HG02642 (cell line): ENCODE results near the gene KCNH1.

Source experiments
- ATAC-seq: cut with Tn5 transposase; IDR thresholded peaks from one replicate; pipeline ENCODE4 v1.9.1; 2021; ENCODE audit warnings: mild to moderate bottlenecking; ENCODE audit not compliant: unreplicated experiment, poor library complexity

KCNH1 gene, protein sequence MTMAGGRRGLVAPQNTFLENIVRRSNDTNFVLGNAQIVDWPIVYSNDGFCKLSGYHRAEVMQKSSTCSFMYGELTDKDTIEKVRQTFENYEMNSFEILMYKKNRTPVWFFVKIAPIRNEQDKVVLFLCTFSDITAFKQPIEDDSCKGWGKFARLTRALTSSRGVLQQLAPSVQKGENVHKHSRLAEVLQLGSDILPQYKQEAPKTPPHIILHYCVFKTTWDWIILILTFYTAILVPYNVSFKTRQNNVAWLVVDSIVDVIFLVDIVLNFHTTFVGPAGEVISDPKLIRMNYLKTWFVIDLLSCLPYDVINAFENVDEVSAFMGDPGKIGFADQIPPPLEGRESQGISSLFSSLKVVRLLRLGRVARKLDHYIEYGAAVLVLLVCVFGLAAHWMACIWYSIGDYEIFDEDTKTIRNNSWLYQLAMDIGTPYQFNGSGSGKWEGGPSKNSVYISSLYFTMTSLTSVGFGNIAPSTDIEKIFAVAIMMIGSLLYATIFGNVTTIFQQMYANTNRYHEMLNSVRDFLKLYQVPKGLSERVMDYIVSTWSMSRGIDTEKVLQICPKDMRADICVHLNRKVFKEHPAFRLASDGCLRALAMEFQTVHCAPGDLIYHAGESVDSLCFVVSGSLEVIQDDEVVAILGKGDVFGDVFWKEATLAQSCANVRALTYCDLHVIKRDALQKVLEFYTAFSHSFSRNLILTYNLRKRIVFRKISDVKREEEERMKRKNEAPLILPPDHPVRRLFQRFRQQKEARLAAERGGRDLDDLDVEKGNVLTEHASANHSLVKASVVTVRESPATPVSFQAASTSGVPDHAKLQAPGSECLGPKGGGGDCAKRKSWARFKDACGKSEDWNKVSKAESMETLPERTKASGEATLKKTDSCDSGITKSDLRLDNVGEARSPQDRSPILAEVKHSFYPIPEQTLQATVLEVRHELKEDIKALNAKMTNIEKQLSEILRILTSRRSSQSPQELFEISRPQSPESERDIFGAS

DNA sequence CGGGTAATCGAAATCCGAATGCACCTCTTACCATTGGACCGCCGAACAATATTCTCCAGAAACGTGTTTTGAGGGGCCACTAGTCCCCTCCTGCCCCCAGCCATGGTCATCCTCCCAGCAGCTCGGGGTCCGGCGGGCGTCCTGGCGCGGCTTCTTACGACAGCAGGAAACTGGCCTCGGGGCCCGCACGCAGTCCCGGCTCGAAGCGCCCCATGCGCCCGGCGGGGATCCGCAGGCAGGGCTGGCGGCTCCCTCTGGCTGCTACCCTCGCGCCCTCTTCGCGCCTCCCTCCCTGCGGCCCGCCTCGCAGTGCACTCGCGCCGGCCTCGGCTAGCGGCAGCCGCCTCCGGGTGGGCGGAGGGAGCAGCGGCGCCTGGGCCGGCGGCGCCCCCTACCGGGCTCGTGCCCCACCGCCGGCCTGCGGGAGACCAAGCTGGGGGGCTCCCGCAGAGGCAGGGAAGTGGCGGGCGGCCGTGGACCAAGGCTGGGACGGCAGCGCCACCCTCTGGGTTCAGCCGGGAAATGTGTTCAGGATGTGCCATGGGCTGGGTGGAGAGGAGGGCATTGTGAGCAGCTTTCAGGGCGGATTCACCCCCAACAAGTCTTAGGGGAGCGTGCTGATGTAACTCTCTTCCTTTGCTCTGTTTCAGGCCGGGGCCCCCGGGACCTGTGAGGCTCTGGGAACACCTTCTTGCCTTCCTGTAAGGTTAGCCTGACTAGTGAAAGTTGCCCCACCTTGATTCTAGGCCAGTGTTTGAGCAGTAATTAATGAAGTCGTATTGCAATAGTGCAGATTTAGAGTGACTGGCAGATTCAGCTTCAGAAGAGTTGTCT lies at the start of gene KCNH1:
KCNH1 (minus strand) TSS at position 313 of the 834 bp plus-strand sequence; CDS start at position 110, 203 bp downstream.
- peak; percentile 93 for ATAC-seq

DNA sequence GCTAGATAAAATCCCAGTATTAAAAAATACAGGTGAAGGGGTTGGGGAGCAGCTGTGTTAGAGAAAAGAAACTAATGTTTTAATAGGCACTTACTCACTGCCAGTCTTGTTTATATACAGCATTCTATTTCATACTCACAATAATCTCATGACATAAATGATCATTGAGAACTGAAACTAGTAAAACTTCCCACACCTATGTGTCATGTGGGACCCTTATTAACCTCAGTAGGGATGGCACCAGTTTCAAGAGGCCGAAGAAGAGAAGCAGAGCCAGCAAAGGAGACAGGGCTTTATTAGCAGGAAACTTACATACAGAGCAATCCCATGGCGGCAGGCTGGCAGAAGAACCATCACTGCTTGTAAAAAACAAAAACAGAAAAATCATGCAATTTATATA lies 48.8 kb upstream of the KCNH1 start:
- no peak for ATAC-seq

DNA sequence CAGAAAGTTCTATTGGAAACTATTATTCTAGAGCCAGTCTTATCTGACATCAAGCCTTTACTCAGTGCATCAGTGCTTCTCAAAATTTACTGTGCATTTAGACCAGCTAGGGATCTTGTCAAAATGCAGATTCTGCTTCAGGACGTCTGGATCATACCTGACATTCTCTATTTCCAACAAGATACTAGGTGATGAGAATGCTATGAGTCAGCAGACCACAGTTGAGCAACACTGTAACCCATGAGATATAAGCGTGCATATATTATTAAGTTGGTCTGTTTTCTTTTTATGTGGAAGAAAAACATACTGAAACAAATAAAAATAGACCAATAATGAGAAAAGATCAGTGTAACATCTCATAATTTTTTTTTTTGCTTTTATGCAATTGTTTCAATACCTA lies 40.4 kb upstream of the KCNH1 start:
- no peak for ATAC-seq

DNA sequence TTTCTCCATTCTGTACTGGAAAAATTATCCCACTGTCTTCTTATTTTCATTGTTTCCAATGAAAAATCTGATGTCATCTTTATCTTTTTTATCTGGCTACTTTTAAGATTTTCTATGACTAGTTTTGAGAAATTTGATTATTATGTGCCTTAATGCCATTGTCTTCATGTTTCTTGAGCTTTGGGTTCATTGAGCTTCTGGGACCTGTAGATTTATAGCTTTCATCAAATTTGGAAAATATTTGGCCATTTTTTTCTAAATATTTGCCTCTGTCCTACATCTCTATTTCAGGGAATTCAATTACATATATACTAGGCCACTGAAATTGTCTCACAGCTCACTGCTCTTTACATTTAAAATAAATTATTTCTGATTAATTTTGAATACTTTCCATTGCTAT lies 38.7 kb upstream of the KCNH1 start:
- ATAC-seq, result no peak

DNA sequence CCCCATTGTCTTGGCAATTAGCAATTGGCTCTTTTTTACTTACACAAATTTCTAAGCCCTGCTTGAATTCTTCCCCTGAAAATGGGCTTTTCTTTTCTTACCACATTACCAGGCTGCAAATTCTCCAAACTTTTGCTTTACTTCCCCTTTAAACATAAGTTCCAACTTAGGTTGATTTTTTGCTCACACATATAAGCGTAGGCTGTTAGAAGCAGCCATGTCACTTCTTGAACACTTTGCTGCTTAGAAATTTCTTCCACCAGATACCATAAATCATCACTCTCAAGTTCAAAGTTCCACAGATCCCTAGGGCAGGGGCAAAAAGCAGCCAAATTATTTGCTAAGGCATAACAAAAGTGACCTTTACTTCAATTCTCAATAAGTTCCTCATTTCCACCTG lies 35.4 kb upstream of the KCNH1 start:
- no peak for ATAC-seq

DNA sequence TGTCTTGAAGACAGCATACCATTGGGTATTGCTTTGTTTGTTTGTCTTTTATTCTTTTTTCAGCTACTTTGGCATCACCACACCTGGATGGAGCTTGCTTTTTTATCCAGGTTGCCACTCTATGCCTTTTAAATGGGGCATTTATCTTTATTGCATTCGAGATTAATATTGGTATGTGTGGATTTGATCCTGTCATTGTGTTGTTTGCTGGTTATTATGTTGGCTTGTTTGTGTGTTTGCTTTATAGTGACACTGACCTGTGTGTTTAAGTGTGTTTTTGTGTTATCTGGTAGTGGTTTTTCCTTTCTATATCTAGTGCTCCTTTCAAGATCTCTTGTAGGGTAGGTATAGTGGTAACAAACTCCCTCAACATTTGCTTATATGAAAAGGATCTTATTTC lies 24.9 kb upstream of the KCNH1 start:
- no peak for ATAC-seq

DNA sequence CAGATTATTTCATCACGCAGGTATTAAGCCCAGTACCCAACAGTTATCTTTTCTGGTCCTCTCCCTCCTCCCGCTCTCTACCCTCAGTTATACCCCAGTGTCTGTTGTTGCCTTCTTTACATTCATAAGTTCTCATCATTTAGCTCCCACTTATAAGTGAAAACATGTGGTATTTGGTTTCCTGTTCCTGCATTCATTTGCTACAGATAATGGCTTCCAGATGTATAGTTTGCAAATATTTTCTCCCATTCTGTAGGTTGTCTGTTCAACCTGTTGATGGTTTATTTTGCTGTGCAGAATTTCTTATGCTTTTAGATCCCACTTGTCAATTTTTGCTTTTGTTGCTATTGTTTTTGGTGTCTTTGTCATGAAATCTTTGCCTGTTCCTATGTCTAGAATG lies 21.1 kb upstream of the KCNH1 start:
- no peak for ATAC-seq

DNA sequence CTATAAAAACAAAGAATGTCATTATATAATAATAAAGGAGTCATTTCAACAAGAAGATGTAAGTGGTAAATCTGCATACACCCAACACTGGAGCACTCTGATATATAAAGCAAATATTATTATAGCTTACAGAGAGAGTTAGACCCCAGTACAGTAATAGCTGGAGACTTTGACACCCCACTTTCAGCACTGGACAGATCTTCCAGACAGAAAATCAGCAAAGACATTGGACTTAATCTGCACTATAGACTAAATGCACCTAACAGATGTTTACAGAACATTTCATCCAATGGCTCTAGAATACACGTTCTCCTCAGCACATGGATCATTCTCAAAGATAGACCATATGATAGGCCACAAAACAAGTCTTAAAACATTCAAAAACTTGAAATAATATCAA lies 20.0 kb upstream of the KCNH1 start:
- no peak for ATAC-seq

DNA sequence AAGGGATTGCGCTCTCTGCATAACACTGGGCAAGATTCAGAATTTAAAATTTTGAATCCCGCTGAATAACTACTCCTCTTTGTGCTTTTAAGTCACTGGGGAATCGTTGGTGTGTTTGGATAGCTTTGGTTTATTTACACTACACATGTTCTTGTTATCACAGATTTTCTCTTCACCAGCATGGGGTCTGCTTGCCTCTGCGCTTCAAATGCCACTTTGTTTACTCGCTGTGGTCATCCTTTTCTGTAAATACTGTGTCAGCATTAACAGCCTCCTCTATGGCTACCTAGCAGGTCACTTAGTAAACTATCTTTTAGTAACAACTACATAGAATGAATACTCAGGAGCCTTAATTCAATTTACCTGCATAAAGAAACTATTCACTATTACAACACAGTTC lies 14.4 kb upstream of the KCNH1 start:
- no peak for ATAC-seq

DNA sequence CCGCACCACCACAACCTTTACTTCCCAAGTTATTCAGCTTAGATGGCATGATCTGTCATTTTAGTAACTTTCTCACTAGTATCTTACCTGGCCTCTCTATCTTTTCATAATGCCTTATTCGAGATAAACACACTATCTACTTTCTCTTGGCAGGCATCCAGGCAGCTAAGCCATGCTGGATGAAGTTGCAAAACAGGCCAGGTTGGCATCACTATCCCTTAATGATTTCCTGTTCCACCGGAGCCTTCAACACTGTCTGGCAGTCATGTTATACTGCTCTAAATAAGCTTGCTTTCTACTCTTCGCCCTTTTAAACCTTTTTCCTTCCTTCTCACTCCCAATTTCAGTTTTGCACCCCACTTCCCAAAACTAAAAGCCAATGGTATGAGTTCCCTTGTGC lies 12.0 kb upstream of the KCNH1 start:
- no peak for ATAC-seq

DNA sequence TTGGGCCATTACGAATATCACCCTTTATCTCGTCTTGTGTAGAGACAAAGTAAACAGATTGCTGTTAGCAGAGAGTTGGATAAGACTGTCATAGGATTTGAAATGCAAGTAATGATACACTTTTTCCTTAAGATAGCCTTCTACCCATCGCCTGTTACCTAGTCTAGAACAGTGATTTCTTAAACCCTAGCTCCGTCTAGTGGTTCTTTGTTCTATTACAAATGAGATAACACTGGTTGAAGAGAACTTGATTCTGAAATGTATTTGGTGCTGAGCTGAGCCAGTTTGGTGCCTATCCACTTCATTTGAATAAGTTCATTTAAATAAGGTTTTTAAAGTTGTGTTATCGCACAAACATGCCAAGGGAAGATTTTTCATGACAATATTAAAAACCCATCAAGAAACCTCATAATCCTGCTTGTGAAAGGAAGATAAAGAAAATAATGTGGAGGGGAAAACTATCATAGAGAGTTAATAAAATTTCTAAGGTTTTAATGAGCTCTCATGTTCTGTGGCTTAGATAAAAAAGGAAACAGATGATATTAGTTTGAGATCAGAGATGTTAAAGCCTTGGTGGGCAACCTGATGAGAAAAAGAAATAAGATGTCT lies 1.5 kb upstream of the KCNH1 start:
- no peak for ATAC-seq

DNA sequence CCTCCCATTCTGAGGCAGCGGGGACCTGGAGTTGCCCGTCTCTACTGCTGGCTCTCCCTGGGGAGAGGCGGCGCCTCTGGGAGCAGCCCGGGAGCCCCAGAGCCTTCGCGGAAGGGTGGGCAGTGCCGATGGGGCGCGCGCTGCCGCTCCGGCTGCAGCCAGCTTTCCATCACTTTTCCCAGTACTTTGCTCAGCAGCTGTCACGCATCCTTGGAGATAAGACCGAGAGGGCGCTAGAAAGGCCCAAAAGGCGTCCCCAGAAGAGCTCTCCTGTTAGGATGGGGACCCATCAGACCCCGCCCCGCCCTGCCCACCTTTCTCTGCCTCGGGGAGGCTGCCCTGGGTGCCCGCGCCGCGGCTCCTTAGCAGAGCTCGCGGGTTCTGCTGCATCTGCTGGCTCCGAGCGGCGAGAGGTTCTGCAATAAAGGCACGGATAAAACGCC lies 534 bp downstream of the KCNH1 start:
- ATAC-seq, result peak; percentile 9

DNA sequence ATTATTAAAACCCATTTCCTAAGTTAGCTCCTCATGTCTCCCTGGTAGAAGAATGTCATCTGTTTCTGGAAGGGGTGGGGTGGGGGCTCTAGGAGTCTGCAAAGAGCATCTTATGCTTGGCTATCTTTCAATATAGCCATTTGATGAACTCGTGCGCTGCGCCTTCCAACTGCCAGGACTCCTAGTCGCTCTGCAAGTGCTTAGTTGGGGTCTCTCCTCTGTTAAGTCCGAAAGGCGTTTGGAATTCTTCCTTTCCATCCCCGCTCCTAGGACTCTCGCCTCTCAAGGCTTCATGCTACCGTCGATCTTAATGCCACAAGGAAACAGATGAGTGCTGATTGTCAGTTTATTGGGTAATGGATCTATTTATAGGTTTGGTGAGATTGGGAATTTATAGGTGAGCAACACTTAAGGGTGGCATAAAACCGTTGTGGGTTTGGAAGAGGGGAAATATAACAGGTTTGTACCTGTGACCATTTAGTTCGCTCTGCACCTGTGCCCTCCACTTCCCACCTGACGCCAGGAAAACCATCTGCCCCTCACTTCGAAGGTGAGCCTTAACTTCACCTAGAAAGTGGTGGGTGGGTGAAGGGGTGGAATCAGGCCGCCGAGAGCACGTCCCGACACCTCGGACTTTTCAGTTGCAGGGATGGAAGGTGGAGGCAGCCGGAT lies 1.1 kb downstream of the KCNH1 start:
- ATAC-seq, result no peak

DNA sequence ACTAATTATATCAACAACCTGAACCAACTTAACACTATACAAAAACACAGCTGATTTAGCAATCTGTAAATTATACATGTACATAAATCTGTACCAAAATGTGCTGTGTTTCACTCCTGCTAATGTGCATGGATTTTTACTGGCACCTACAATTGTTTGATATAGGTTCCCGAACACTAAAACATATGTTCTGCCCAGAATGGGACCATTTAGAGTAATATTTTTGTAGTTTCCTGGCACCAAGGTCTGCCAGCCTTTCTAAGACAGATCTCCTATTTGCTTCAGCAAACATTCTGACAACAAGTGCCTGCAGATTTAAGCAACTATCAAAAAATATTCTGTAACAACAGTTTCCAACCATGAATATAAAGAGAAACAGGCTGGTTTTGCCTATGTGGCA lies 4.2 kb downstream of the KCNH1 start:
- no peak for ATAC-seq

DNA sequence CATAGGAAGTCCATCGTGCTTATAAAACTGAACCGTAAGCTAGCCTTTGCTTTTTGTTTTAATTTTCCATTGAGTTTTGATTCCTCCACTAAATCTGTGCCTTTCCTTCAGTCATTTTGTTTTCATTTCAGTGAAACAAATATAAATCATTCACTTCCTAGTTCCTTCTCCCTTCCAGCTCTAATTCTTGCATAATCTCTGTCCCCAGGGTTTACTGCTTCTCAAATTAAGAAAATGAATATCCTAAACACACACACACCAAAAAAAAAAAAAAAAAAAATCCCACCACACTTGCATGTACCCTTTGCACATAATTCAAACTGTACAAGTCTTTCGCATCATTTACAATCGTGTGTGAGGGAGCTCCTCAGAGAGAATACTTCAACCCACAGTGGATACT lies 6.8 kb downstream of the KCNH1 start:
- no peak for ATAC-seq

DNA sequence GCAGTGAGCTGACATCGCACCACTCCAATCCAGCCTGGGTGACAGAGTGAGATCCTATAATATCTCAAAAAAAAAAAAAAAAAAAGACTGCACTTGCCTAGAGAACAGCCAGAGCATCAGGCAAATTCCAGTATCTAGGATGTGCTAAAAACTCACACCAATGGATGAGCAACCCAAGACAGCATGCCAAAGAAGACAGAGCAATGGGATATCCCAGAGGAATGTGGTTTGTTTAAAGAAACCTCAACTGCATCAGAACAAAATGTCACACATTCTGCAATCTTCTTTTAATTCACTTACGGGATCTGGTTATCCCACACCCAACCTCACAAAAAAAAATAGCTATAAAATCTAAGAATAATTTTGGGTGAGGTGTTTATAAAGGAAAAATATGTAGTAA lies 7.3 kb downstream of the KCNH1 start:
- no peak for ATAC-seq

DNA sequence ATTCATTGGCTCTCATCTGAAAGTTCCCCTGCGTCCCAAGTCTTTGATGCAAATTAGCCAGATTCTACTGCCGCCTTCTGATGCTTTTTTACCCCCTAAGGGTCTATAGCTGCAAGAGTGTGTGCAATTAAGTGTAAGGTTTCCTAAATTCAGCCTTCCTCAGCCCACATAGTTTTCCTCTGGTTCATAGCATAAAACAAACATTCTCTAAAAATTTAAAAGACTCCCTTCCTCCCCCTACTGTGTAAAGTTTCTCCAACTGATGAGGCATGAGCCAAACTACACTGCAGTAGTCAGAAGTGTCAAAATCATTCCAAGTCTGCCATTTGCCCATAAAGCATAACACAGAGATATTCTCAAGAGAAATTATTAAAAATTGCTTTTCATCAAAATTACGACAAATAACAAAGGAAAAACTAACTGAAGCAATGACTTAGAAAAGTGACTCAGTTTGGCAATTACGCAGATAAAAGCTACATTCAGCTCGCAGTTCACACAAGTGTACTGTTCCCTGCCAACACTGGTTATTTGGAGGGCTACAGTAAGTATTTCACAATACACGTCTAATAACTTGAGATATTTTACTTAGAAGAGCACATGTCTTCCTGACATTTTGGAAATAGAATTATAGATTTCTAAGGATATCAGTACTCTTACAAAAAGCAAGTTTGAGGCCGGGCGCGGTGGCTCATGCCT lies 15.4 kb downstream of the KCNH1 start:
- ATAC-seq, result no peak

DNA sequence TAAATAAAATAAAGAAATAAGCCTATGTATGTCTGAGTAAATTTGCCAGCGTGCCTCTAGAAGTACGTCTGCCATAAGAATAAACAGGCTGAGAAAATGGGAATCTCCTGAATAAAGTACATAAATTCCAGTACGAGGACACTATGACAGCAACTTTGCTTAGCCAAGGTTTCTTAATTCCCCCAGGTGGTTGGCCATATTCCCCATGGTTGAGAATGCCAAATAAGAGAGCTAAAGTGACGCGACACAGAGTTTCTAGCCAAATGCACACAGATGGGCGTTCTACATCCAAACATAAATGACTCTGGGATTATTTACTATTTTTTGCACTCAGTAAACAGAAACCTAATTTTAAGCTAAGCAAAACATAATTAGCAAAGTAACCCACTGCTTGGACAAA lies 19.5 kb downstream of the KCNH1 start:
- ATAC-seq, result no peak

DNA sequence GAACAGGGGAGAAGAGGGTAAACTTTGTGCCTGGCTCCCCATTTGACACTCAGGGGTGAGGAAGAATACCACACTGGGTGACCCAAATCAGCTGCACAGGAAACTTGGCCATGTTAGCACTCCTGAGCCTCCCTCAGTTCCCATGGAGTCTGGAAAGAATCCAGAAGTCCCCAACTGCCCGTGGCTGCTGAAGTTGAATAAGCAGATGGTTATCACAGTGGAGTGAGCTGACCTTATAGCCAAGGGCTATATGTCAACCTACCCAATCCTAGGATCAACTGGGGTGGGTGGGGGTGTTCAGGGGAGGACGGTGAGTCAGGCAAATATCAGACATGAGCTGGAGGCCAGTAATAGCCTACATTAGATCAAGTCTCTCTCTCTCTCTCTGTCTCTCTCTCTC lies 20.4 kb downstream of the KCNH1 start:
- ATAC-seq, result no peak
